Activated T-helper 1 cell treated with anti-CD3 and anti-CD28 coated beads, Interleukin-12 subunit alpha, Interleukin-12 subunit beta, Interleukin-2, Interleukin-4 antibody, amounts not matched to agents 30 ng/mL and 10 ng/mL and 1 ng/mL, durations not matched to agents 14 hours and 24 hours and 36 hours (primary cell): Measurements from ENCODE around the gene SERPINE1. TPM values are rescaled to one million over a fixed set of nuclear protein-coding genes. Genes with fewer than 3 reads are reported as not detected.

Experiments
- total RNA-seq: library from RNA; stranded (reverse); gene quantifications from 2 replicates; pipeline ENCODE4 v1.2.3, GENCODE V29; 2022

SERPINE1 gene
- total RNA-seq, 1 donor from 2014 or later = 0.36 TPM

Other genes with a start within 250 kb of the SERPINE1 start
- gene UFSP1, start 237.4 kb upstream of the SERPINE1 start, total RNA-seq = 4.1 and 5.5 TPM in 2 replicates
- gene ACHE, start 231.2 kb upstream of the SERPINE1 start, total RNA-seq = 0.17 and 0.21 TPM in 2 replicates
- gene MUC3A, start 177.6 kb upstream of the SERPINE1 start, total RNA-seq = not detected in 2 replicates
- 0.44 and 0.81 TPM in 2 replicates for gene MUC12, start 157.5 kb upstream of the SERPINE1 start, total RNA-seq
- 0.02 TPM in 1 of 2 replicates, not detected in the other for gene MUC17, start 107.0 kb upstream of the SERPINE1 start, total RNA-seq
- gene TRIM56, start 41.6 kb upstream of the SERPINE1 start, total RNA-seq = 41.2 and 45.7 TPM in 2 replicates
- 45.7 and 53.3 TPM in 2 replicates for gene AP1S1, start 27.4 kb downstream of the SERPINE1 start, total RNA-seq
- 0.10 and 0.21 TPM in 2 replicates for gene VGF, start 38.5 kb downstream of the SERPINE1 start, total RNA-seq
- 0.08 TPM in 1 of 2 replicates, not detected in the other for gene NAT16, start 53.2 kb downstream of the SERPINE1 start, total RNA-seq
- gene MOGAT3, start 73.9 kb downstream of the SERPINE1 start, total RNA-seq = not detected in 2 replicates
- 65.2 and 68.9 TPM in 2 replicates for gene PLOD3, start 90.5 kb downstream of the SERPINE1 start, total RNA-seq
- gene ZNHIT1, start 91.1 kb downstream of the SERPINE1 start, total RNA-seq = 49.7 and 53.4 TPM in 2 replicates
- 19.0 and 19.5 TPM in 2 replicates for gene CLDN15, start 110.7 kb downstream of the SERPINE1 start, total RNA-seq
- 138 and 143 TPM in 2 replicates for gene FIS1, start 118.0 kb downstream of the SERPINE1 start, total RNA-seq
- 4.4 and 5.5 TPM in 2 replicates for gene IFT22, start 194.7 kb downstream of the SERPINE1 start, total RNA-seq
- not detected in 2 replicates for gene COL26A1, start 235.8 kb downstream of the SERPINE1 start, total RNA-seq